Muscle of leg (tissue), 11 donors: ENCODE measurements around the gene NFATC2. TPM values are rescaled to one million over a fixed set of nuclear protein-coding genes. Genes with fewer than 3 reads are reported as not detected.
"Not testable (repeated sequence)": the region's sequence is repeated elsewhere in the genome, so short reads cannot be mapped to it uniquely, and the experiment has no call there.

Source experiments
- DNase-seq: peaks from one replicate; pipeline ENCODE4 v3.0.0; 2013
- H3K27ac ChIP-seq: one replicate; pipeline ENCODE4 v1.5.1; 2013; ENCODE audit warnings: mild to moderate bottlenecking, low read length, control low read depth
- H3K27me3 ChIP-seq: one replicate; pipeline ENCODE4 v1.6.1; 2013; ENCODE audit warnings: low read length; ENCODE audit not compliant: control insufficient read depth, insufficient read depth
- H3K36me3 ChIP-seq: one replicate; pipeline ENCODE4 v1.6.1; 2013; ENCODE audit warnings: low read length; ENCODE audit not compliant: control insufficient read depth, insufficient read depth
- H3K4me1 ChIP-seq: one replicate; pipeline ENCODE4 v1.6.1; 2013; ENCODE audit warnings: low read length; ENCODE audit not compliant: control insufficient read depth, insufficient read depth
- H3K4me3 ChIP-seq: one replicate; pipeline ENCODE4 v1.5.1; 2013; ENCODE audit warnings: low read length, control low read depth
- H3K9me3 ChIP-seq: replicated peaks from 2 replicates; pipeline ENCODE4 v1.6.1; 2013; ENCODE audit warnings: low read depth, low read length; ENCODE audit not compliant: control insufficient read depth
- WGBS: methylation state at CpG from one replicate; pipeline ENCODE4 v1.1.5; 2013; ENCODE audit warnings: missing lambda C conversion rate; ENCODE audit not compliant: insufficient coverage; 5-methylcytosine and 5-hydroxymethylcytosine counted together
- polyA plus RNA-seq, 8 donors: library from polyadenylated mRNA; unstranded; fragments of 120-200 nt; gene quantifications; one replicate each; pipeline versions ENCODE4 v1.2.1 to v1.2.3, GENCODE V29; 2013; ENCODE audit warnings: inconsistent platforms in 1 of 8, low replicate concordance in 1 of 8; ENCODE audit not compliant: insufficient read length in 8 of 8, insufficient read depth in 1 of 8
- total RNA-seq: library from RNA; stranded (reverse); fragments of 120-200 nt; gene quantifications from one replicate; pipeline ENCODE4 v1.2.4, GENCODE V29; 2013

NFATC2 gene
- total and polyA plus RNA-seq, 9 donors: 3.8 to 8.3 (median 5.7) TPM

- no peak overlapping the region for H3K4me3 ChIP-seq
- peaks cover 8% of the 10 kb centered on the region for H3K4me1 ChIP-seq
- peaks cover 6% of the 10 kb centered on the region for H3K9me3 ChIP-seq
- H3K36me3 ChIP-seq: no peaks in the 10 kb centered on the region
- H3K27me3 ChIP-seq: no peaks in the 10 kb centered on the region
- WGBS: 84% methylated on average over 10 of the region's 14 CpGs
- H3K27ac ChIP-seq: no peak overlapping the region
- DNase-seq: no peak
Observed at GRCh38 chr20:51480507-51481270, 61.8 kb downstream of the NFATC2 start.

- not testable (repeated sequence) for H3K9me3 ChIP-seq, H3K27me3 ChIP-seq, DNase-seq, H3K36me3 ChIP-seq, H3K4me3 ChIP-seq, H3K4me1 ChIP-seq, H3K27ac ChIP-seq
- no CpG with 5 or more reads among the region's 1 CpG for WGBS
Observed at GRCh38 chr20:51476106-51476505, 66.4 kb downstream of the NFATC2 start.

- H3K36me3 ChIP-seq: peaks cover 13% of the 10 kb centered on the region
- H3K4me1 ChIP-seq: peaks cover 22% of the 10 kb centered on the region
- no peak overlapping the region for H3K27ac ChIP-seq
- H3K27me3 ChIP-seq: no peaks in the 10 kb centered on the region
- no peak for DNase-seq
- WGBS: 86% methylated on average over 18 of the region's 19 CpGs
- H3K9me3 ChIP-seq: peaks cover 6% of the 10 kb centered on the region
- H3K4me3 ChIP-seq: no peak overlapping the region
Observed at GRCh38 chr20:51473771-51474170, 68.7 kb downstream of the NFATC2 start.

- WGBS: no CpG with 5 or more reads among the region's 4 CpGs
- Histone ChIP-seq H3K36me3 (peaks cover 13% of the 10 kb centered on the region), H3K27ac (no peak overlapping the region), H3K4me1 (peaks cover 27% of the 10 kb centered on the region), H3K27me3 (no peaks in the 10 kb centered on the region), H3K4me3 (no peak overlapping the region), H3K9me3 (peaks cover 6% of the 10 kb centered on the region)
- no peak for DNase-seq
Observed at GRCh38 chr20:51473256-51473655, 69.3 kb downstream of the NFATC2 start.

GRCh38 chr20:51470907-51471411 lies 71.6 kb downstream of the NFATC2 start:
- peaks cover 28% of the 10 kb centered on the region for H3K4me1 ChIP-seq
- no peak for DNase-seq
- no peak overlapping the region for H3K27ac ChIP-seq
- WGBS: 100% methylated on average over 1 of the region's 3 CpGs
- no peak overlapping the region for H3K4me3 ChIP-seq
- no peaks in the 10 kb centered on the region for H3K27me3 ChIP-seq
- H3K9me3 ChIP-seq: no peaks in the 10 kb centered on the region
- peaks cover 16% of the 10 kb centered on the region for H3K36me3 ChIP-seq

GRCh38 chr20:51470499-51470820 lies 72.1 kb downstream of the NFATC2 start:
- Histone ChIP-seq H3K4me3 (no peak overlapping the region), H3K36me3 (peaks cover 16% of the 10 kb centered on the region), H3K9me3 (no peaks in the 10 kb centered on the region), H3K27me3 (no peaks in the 10 kb centered on the region), H3K4me1 (peaks cover 25% of the 10 kb centered on the region), H3K27ac (peak overlapping the region; percentile 14)
- WGBS: 40% methylated on average over 1 of the region's 5 CpGs
- no peak for DNase-seq

GRCh38 chr20:51469578-51470498 lies 72.7 kb downstream of the NFATC2 start:
- Histone ChIP-seq H3K36me3 (peaks cover 16% of the 10 kb centered on the region), H3K27ac (peak overlapping the region; percentile 14), H3K9me3 (no peaks in the 10 kb centered on the region), H3K4me3 (no peak overlapping the region), H3K4me1 (peaks cover 20% of the 10 kb centered on the region), H3K27me3 (no peaks in the 10 kb centered on the region)
- DNase-seq: no peak
- 53% methylated on average over 8 of the region's 11 CpGs for WGBS

- Histone ChIP-seq H3K4me1 (peaks cover 20% of the 10 kb centered on the region), H3K27me3 (no peaks in the 10 kb centered on the region), H3K36me3 (peaks cover 16% of the 10 kb centered on the region), H3K4me3 (no peak overlapping the region), H3K27ac (no peak overlapping the region), H3K9me3 (no peaks in the 10 kb centered on the region)
- no CpG with 5 or more reads among the region's 6 CpGs for WGBS
- DNase-seq: no peak
Observed at GRCh38 chr20:51469046-51469445, 73.5 kb downstream of the NFATC2 start.

- Histone ChIP-seq H3K4me1 (peaks cover 24% of the 10 kb centered on the region), H3K9me3 (no peaks in the 10 kb centered on the region), H3K36me3 (peaks cover 12% of the 10 kb centered on the region), H3K27ac (no peak overlapping the region), H3K4me3 (no peak overlapping the region), H3K27me3 (no peaks in the 10 kb centered on the region)
- 51% methylated on average over 5 of the region's 7 CpGs for WGBS
- DNase-seq: no peak
Observed at GRCh38 chr20:51468636-51469035, 73.9 kb downstream of the NFATC2 start.

GRCh38 chr20:51467956-51468626 lies 74.4 kb downstream of the NFATC2 start:
- H3K27me3 ChIP-seq: no peaks in the 10 kb centered on the region
- H3K36me3 ChIP-seq: peaks cover 9% of the 10 kb centered on the region
- DNase-seq: no peak
- WGBS: 57% methylated on average over 3 of the region's 10 CpGs
- H3K4me1 ChIP-seq: peaks cover 29% of the 10 kb centered on the region
- no peaks in the 10 kb centered on the region for H3K9me3 ChIP-seq
- no peak overlapping the region for H3K27ac ChIP-seq
- H3K4me3 ChIP-seq: no peak overlapping the region
